Left kidney (tissue), 8 donors: ENCODE data around the gene REEP2. TPM values are rescaled to one million over a fixed set of nuclear protein-coding genes. Genes with fewer than 3 reads are reported as not detected.
"Not testable (repeated sequence)": the region's sequence is repeated elsewhere in the genome, so short reads cannot be mapped to it uniquely, and the experiment has no call there.

Experiments used
- DNase-seq: peaks from one replicate; pipeline ENCODE4 v3.0.0-alpha.2; 2013
- long read RNA-seq, 8 donors: transcript quantifications; one replicate each; lab custom pipeline, GENCODE V29; 2026
- polyA plus RNA-seq: library from polyadenylated mRNA; unstranded; fragments of 120-200 nt; gene quantifications from one replicate; pipeline ENCODE4 v1.2.1, GENCODE V29; 2013; ENCODE audit not compliant: insufficient read length

Gene REEP2, protein sequence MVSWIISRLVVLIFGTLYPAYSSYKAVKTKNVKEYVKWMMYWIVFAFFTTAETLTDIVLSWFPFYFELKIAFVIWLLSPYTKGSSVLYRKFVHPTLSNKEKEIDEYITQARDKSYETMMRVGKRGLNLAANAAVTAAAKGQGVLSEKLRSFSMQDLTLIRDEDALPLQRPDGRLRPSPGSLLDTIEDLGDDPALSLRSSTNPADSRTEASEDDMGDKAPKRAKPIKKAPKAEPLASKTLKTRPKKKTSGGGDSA
- 10.1 TPM for polyA plus RNA-seq
- long read RNA-seq, donor 1, partial matches to known transcripts, result 0 of 5 reads
- long read RNA-seq, donor 1, other reads (novel, unspliced or antisense), result 0 of 5 reads
- long read RNA-seq, donor 2, partial matches to known transcripts, result 0 of 1 reads
- long read RNA-seq, donor 2, other reads (novel, unspliced or antisense), result 0 of 1 reads
- long read RNA-seq, donor 3, result 0 reads
- long read RNA-seq, donor 4, result 0 reads
- long read RNA-seq, donor 5, partial matches to known transcripts, result 0 of 5 reads
- long read RNA-seq, donor 5, other reads (novel, unspliced or antisense), result 0 of 5 reads
- long read RNA-seq, donor 6, partial matches to known transcripts, result 0 of 4 reads
- long read RNA-seq, donor 6, other reads (novel, unspliced or antisense), result 0 of 4 reads
- long read RNA-seq, donor 7, partial matches to known transcripts, result 0 of 2 reads
- long read RNA-seq, donor 7, other reads (novel, unspliced or antisense), result 0 of 2 reads
- long read RNA-seq, donor 8, partial matches to known transcripts, result 0 of 1 reads
- long read RNA-seq, donor 8, other reads (novel, unspliced or antisense), result 0 of 1 reads

DNA sequence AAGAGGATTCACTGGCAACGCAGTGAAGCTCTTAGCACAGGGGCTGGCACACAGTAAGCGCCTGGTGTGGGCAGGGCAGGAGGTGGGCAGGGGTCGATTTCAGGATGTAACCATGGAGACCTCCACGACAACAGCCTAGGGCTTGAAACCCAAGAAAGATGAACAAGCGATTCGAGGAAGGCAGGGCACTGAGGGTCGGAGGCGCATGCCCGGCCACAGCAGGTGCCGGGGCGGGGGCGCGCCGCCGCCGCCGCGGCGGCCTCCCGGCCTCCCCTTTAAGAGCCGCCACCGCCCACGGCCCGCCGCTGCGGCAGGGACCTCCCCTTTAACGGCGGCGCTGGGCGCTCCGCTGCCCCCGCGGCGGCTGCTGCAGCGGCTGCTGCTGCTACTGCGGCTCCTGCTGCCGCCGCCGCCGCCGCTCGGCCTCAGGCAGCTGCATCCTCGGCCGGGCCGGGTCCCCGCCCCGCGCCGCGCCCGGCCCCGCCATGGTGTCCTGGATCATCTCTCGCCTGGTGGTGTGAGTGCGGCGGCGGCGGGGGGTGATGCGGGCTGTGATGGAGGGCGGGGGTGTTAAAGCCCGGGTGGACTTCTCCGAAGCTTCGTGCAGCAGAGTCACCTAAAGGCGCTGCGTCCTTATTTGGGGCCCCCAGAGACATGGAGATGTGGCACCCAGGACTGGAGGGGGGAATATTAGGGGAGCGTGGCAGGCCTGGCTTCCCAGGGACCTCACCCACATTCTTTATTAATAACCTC is at the start of gene REEP2:
Gene REEP2 (plus strand): TSS at position 334 of the 753 bp plus-strand sequence. CDS start 152 bp downstream, at position 486.
- peak; percentile 69 for DNase-seq

DNA sequence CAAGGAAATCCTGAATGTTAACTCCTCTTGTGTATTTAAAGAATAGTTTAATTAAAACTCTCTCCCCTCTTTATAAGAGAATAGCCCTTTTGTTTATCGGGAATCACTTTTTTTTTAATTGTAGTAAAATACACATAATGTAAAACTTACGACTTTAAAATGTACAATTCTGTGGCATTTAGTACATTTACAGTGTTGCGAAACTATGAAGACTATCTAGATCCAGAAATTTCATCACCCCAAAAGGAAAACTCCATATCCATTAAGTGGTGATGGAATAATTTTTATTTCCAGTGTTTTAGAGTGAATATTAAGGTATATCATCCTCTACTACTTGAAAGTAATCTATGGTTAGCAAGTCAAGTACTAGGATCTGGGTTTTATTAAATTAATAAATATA is 49.5 kb upstream of the REEP2 start:
- no peak for DNase-seq

DNA sequence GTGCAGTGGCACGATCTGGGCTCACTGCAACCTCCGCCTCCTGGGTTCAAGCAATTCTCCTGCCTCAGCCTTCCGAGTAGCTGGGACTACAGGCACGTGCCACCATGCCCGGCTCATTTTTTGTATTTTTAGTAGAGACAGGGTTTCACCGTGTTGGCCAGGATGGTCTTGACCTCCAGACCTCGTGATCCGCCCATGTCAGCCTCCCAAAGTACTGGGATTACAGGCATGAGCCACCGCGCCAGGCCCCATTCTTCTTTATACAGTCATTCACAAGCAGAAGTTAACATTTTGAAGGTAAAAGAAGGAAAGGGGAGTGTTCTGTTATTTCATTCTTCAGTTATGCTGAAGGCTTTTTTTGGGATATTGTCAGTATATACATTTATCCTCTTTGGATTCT is 48.9 kb upstream of the REEP2 start:
- not testable (repeated sequence) for DNase-seq

DNA sequence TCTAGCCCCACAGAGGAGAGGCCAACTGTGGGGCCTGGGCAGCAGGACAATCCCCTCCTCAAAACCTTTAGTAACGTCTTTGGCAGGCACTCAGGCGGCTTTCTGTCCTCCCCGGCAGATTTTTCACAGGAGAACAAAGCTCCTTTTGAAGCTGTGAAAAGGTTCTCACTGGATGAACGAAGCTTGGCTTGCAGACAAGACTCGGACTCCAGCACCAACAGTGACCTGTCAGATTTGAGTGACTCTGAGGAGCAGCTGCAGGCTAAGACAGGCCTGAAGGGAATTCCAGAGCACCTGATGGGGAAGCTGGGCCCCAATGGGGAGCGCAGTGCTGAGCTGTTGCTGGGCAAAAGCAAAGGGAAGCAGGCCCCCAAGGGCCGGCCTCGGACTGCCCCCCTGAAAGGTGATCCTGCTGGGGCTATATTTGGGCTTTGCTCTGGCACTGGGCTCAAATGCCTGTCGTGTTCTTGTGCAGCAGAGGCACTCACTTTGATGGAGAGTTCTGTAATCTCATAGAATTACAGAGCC is 46.9 kb upstream of the REEP2 start:
- DNase-seq, result no peak

DNA sequence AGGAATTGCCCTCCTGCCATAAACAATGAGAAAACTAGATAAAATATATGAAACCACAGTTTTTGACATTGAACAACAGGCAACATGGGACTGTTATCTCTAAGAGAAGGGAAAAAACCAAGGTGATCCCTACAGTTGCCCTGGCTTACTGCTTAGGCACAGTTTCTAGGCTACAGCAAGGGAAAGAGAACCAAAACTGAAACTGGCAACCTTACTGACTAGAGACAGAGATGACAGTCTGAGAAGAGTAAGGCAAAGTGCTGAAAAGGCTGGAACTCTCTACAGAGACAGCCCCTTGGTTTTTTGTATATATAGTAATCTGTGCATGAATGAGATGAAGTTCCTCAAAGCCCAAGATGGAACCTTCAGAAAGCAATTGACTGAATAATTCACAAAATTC is 36.2 kb upstream of the REEP2 start:
- no peak for DNase-seq

DNA sequence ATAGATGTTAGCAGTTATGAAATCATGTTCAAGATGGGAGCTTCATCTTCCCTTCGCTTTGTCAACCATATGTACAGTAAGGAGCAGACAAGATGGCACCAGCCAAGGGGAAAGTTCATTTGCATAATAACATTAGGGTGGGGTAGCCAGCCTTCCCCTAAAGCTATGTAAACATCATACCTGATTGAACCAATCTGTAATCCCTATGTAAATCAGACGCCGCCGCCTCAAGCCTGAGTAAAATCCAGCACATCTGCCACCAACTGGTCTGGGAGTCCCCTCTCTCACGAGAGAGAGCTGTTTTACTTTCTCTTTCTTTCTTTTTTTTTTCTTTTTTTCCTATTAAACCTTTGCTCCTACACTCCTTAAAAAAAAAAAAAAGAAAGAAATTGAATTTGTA is 30.8 kb upstream of the REEP2 start:
- no peak for DNase-seq

DNA sequence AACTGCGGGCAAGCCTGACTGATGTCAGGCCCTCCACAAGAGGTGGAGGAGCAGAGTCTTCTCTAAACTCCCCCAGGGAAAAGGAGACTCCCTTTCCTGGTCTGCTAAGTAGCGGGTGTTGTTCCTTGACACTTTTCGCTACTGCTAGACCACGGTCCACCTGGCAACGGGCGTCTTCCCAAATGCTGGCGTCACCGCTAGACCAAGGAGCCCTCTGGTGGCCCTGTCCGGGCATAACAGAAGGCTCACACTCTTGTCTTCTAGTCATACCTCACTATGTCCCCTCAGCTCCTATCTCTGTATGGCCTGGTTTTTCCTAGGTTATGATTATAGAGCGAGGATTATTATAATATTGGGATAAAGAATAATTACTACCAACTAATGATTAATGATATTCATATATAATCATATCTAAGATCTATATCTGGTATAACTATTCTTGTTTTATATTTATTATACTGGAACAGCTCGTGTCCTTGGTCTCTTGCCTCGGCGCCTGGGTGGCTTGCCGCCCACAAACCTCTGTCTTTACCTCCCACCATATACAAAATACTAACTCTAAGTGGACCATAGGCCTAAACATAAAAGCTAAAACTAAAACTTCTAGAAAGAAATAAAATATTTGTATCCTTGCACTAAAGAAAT is 27.7 kb upstream of the REEP2 start:
- not testable (repeated sequence) for DNase-seq

DNA sequence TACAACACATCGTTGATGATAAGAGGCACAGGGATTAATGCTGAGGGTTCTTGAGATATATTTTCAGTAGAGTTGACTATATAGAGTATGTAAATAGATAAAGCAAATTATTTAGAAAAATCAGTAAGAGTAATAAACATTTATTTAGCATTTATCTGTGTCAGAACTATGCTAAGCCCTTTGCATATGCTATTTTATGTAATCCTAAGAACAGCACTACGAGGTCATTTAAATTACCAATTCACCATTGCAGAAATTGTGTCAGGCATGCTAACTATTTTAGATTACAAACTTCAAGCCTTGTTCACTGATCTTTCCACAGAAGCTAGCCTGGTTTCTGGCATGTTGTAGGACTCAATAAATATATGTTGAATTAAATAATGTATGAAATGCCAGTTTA is 20.4 kb upstream of the REEP2 start:
- DNase-seq, result no peak

DNA sequence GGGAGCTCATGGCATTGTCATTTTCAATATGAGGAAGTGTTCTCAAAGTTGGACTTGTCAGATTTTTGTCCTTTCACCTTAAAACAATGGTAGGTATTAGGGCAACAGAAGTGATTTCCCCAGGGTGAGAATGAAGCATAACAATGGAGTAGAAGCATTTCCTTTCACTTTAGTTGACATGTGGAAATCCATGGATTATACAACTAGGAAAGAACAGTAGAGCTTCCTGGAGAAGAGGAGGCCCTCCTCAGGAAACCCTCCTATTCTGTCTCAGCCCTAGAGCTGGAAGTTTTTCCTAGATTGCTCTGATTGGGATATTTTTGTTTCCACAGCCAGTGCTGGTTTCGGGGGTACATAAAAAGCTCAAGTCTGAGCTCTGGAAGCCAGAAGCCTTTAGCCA is 13.8 kb upstream of the REEP2 start:
- DNase-seq, result no peak

DNA sequence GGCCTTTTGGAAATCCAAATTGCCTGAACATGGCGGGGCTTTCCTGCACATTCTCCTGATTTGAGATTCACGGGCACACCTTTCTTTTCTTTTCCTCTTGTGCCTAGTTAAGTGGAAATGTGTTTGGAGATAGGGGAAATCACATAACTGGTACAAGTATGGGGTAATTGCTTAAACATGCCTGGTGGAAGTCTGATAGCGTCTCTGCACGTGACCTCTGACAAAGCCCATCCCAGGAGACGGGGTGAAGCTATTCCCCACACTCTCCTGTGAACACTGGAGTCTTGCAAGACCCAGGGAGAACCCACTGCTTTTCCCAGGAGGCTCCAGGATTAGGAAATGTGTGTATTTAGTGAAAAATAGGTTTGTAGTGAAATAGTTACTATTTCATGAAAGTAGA is 2.9 kb upstream of the REEP2 start:
- no peak for DNase-seq

DNA sequence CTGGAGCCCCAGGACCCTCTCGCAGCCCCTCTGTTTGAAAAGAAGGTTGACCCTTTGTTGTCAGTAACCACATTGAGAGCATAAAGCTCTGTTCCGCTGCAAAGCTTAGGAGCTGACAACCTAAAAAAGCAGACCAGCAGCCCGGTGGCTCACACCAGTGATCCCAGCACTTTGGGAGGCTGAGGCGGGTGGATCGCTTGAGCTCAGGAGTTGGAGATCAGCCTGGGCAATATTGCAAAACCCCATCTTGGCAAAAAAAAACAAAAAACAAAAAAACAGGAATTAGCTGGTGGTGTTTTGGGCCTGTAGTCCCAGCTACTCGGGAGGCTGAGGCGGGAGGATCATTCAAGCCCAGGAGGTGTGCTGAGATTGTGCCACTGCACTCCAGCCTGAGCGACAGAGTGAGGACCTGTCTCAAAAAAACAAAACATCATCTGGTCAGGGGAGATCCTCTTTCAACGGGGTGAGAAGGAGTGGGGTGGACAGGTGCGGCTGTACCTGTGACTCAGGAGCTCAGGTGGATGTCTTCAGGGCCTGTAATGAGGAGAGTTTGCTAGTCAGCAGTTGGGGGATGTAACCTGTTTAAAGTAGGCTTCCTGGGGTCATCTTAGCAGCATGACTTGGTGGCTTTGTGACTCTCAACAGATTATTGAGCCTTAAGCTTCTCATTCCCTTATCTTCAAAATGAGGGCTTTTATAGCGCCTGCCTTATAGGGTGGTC is 694 bp upstream of the REEP2 start:
- DNase-seq, result no peak

DNA sequence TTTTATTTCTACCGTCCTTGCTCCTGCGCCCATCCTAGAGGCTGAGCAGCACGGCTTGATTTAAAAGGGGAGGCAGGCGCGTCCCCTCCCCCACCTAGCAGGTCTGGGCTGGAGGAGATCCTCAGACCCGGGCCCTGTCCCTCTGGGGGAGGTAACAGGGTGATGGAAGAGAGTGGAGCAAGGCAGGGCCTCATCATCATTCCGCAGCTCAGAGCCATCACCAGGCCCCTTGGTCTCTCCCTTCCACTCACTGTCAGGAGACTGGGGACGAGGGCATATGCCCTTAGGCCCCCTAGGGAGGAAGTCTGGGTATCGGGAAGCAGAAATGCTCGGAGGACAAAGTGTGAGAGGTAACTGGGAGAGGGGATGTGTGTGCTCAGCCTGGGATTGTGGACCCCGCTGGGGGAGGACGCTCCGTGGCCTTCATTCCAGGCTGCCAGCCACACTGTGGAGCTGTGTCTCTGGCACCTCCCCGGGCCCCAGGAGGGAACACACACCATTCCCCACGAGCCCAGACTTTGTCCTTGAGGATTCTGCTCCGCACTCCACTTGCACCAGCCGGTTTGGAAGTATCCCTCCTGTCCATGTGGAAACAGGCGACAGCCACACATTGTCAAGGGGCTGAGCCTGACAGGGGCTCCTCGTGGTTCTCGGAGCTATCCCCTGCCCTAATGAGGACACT is 761 bp downstream of the REEP2 start:
- peak; percentile 14 for DNase-seq

DNA sequence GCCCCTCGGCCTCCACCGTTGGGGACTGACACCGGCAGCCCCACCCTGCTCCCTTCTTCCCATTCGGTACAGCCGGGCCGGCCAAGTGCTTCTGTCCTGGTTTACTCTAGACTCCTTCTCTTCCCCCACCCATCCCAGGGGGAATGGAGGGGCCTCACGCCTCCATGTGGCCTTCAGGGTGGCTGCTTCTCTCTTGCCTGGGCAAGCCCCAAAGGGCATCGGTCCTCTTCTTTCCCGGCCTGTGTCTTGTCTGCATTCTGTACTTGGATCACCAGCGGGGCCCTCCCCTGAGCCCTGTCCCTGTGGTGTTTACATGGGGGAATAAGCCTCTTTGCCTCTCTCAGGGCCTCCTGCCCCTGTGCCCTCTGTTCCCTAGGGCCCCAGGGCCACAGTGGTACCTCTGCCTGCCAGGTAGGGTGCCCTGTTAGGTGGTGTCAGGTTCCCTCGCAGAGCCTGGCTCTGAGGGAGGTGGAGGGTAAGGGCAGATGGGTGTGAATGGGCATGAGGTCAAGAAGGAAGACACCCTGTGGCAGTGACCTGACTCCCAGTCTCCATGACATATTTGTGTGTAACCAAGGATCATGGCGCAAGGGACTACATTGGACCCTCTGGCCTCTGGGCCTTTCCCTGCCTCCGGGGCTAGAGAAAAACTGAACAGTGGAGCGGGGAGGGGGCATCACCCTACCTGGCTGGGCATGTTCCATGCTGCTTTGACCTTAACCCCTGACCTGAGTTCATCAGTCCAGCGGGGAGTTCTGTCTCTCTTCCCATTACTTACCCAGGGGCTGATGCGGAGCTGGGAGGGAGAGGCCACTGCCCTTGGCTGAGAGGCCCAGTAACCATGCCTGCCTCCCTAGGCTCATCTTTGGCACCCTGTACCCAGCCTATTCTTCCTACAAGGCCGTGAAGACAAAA is 1.6 kb downstream of the REEP2 start:
- DNase-seq, result no peak

DNA sequence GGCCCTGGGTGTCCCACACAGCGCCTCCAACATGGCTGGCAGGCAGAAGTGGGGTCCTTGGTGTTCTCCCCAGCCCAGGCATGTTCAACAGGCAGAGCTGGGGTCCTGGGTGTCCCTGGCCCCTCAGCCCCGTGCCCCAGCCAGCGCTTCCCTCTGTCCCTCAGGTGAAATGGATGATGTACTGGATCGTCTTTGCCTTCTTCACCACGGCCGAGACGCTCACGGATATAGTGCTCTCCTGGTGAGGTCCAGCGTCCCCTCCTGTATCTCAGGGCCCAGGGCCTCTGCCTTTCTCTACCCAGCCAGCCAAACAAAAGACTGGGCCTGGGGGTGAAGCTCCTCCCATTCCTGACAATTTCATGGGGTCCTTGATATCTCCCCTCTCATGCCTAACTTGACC is 2.4 kb downstream of the REEP2 start:
- DNase-seq, result no peak

DNA sequence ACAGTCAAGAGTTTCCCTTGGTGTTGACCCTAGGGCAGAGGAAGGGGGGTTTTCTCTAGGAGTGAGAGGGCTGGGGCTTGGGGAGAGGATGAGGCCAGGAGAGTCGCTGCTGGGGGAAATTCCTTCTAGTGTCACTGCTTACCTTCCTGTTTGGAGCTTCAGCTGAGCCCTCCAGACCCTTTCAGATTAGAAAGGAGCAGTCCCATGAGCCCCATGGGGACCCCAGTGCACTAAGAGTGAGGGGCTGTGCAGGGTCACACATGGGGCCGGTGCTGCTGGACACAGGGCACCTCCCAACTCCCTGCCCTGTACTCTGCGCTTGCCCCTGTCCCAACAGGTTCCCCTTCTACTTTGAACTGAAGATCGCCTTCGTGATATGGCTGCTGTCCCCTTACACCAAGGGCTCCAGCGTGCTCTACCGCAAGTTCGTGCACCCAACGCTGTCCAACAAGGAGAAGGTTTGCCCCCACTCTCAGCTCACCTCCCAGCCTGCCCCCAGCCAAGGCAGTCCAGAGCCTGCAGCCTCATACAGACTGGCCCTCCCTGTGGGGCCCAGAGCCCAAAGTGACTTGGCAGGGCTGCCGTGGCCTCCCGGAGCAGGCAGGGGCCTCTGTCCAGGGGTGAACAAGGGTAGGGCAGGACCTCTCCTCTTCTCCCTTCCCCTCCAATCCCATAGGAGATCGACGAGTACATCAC is 5.4 kb downstream of the REEP2 start:
- DNase-seq, result no peak

DNA sequence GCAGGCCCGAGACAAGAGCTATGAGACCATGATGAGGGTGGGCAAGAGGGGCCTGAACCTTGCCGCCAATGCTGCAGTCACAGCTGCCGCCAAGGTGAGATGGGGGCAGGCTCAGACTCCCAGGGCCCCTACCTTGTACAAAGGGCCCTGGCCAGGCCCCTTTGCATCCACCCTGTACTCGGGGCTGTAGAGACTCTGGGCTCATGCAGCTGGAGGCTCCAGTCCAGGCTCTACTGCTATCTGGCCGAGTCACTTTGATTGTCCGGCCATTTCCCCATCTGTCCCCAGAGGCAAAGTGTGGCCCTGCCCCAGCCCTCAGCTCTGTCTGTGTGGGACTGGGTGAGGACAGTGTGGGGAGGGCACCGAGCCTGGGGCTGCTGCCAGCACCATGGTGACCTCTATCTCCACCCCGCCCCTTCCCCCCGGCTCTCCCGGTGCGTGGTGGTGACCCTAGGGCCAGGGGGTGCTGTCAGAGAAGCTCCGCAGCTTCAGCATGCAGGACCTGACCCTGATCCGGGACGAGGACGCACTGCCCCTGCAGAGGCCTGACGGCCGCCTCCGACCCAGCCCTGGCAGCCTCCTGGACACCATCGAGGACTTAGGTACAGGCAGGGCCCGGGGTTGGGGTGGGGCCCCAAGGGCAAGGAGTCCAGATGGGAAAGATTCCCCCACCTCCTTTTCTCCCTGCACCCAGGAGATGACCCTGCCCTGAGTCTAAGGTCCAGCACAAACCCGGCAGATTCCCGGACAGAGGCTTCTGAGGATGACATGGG is 6.1 kb downstream of the REEP2 start:
- DNase-seq, result no peak

DNA sequence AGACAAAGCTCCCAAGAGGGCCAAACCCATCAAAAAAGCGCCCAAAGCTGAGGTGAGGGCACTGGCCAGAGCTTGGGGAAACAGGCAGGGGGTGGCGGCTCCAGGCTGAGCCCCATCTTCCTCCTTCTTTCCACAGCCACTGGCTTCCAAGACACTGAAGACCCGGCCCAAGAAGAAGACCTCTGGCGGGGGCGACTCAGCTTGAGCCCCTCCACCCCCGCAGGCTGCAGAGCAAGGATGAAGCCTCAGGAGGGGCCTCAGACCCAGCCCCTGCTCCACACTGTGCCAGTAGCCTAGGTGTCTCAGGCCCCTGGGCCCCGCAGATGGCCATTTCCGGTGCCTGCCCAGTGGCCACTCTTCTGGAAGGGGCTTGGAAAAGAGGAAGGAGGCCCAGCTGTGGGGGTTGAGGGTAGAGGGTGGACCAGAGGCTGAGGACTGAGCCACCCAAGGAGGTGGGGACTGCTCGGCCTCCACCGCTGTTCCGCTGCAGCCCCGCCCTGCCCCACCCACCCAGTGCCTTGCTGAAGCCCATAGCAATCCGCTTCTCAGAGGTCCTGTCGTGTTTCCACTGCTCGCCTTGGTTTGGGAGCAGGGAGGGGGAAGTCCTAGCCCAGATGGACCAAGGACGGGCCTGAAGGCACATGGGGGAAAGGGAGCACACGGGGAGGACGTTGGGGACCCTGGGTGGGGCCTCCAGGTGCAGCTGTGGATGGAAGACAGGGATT is 6.9 kb downstream of the REEP2 start:
- DNase-seq, result no peak
